HCT116 (cell line): ENCODE results near the gene KCNAB2.

Experiments used
- ELF1 ChIP-seq: IDR thresholded peaks from 2 replicates; pipeline ENCODE4 v1.6.1; 2012; ENCODE audit warnings: low read depth, borderline replicate concordance
- EZH2 ChIP-seq: fragments of 200-600 bp; sonication (generic); IDR thresholded peaks from 2 replicates; pipeline ENCODE4 v1.6.1; 2017; ENCODE audit warnings: antibody characterized with exemption, mixed run types
- EZH2phosphoT487 ChIP-seq: fragments of 200-600 bp; IDR thresholded peaks from 2 replicates; pipeline ENCODE4 v1.6.1; 2018; ENCODE audit warnings: antibody characterized with exemption, borderline replicate concordance
- POLR2A ChIP-seq: IDR thresholded peaks from 2 replicates; pipeline ENCODE4 v1.7.0; 2011; ENCODE audit warnings: borderline replicate concordance; ENCODE audit not compliant: insufficient read depth, insufficient read length; ENCODE audit errors: extremely low read depth
- POLR2AphosphoS5 ChIP-seq: IDR thresholded peaks from 2 replicates; pipeline ENCODE4 v1.6.1; 2011; ENCODE audit warnings: mild to moderate bottlenecking, low read depth, low read length, moderate library complexity
- RAD21 ChIP-seq: IDR thresholded peaks from 2 replicates; pipeline ENCODE4 v1.6.1; 2012; ENCODE audit warnings: low read depth, mild to moderate bottlenecking
- SP1 ChIP-seq: IDR thresholded peaks from 2 replicates; pipeline ENCODE4 v1.6.1; 2012; ENCODE audit warnings: low read depth
- TCF7L2 ChIP-seq: IDR thresholded peaks from 2 replicates; pipeline ENCODE4 v1.7.0; 2011; ENCODE audit warnings: borderline replicate concordance, inconsistent platforms; ENCODE audit not compliant: insufficient read depth, insufficient read length; ENCODE audit errors: extremely low read depth
- ZFX ChIP-seq: fragments of 450-650 bp; IDR thresholded peaks from 2 replicates; pipeline ENCODE4 v1.6.1; 2017
- ZNF274 ChIP-seq: fragments of 200-500 bp; sonication (Bioruptor generic); IDR thresholded peaks from 2 replicates; pipeline ENCODE4 v1.6.1; 2014; ENCODE audit warnings: mild to moderate bottlenecking, low read depth, low read length, inconsistent platforms
- TF ChIP-seq, protein P1 (sequence below), 3 experiments: fragments of 200-600 bp in 1 of 3; sonication (generic) in 1 of 3; IDR thresholded peaks in 2 of 3; conservative IDR thresholded peaks in 1 of 3; 2 replicates each; pipeline ENCODE4 v1.5.1; 2012 to 2017; ENCODE audit warnings: low read depth in 2 of 3, low read length in 2 of 3, antibody characterized with exemption in 1 of 3, borderline replicate concordance in 1 of 3, control low read depth in 1 of 3, mild to moderate bottlenecking in 1 of 3, mixed read lengths in 1 of 3, mixed run types in 1 of 3, moderate library complexity in 1 of 3; ENCODE audit not compliant: insufficient read depth in 1 of 3
- TF ChIP-seq, protein P2 (sequence below): IDR thresholded peaks from 2 replicates; pipeline ENCODE4 v1.6.1; 2012
- TF ChIP-seq, protein P3 (sequence below): IDR thresholded peaks from 2 replicates; pipeline ENCODE4 v1.6.1; 2012

DNA sequence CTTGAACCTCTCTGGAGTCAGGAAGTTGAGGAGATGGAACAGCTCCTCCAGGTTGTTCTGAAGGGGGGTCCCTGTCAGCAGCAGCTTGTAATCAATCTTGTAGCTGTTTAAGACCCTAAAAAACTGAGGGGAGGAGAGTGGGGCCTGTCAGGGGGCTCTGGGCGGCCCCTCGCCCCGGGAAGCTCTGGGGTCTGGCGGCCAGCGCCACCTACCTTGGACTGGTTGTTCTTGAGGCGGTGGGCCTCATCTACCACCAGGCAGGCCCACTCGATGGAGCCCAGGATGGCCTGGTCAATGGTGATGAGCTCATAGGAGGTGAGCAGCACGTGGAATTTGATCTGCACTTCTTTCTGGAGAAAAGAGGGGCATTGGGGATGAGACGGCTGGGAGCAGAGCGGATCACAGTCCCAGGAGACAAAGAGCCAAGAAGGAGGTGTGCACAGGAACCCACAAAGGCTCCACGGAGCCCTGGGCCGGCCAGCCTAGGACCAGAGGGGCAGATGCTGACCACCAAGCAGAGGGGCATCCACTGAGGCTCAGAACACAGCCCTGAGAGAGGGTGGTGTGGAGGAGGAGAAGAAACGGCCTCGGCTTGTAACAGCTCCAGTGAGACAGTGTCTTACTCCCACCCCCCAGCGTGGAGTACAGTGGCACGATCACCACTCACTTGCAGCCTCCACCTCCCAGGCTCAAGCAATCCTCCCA, 91.0 kb downstream of the KCNAB2 start:
- no peak for TF ChIP-seq EZH2phosphoT487
- TF ChIP-seq POLR2AphosphoS5: no peak
- TF ChIP-seq ELF1: no peak
- TF ChIP-seq RAD21: no peak
- TF ChIP-seq, protein P1, sequence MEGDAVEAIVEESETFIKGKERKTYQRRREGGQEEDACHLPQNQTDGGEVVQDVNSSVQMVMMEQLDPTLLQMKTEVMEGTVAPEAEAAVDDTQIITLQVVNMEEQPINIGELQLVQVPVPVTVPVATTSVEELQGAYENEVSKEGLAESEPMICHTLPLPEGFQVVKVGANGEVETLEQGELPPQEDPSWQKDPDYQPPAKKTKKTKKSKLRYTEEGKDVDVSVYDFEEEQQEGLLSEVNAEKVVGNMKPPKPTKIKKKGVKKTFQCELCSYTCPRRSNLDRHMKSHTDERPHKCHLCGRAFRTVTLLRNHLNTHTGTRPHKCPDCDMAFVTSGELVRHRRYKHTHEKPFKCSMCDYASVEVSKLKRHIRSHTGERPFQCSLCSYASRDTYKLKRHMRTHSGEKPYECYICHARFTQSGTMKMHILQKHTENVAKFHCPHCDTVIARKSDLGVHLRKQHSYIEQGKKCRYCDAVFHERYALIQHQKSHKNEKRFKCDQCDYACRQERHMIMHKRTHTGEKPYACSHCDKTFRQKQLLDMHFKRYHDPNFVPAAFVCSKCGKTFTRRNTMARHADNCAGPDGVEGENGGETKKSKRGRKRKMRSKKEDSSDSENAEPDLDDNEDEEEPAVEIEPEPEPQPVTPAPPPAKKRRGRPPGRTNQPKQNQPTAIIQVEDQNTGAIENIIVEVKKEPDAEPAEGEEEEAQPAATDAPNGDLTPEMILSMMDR (IDR thresholded peaks at IDR 0.05 in 2 of 3, conservative IDR thresholded peaks at IDR 0.05 in 1 of 3; ENCODE audit: borderline replicate concordance in 1 of 3, insufficient read depth in 1 of 3, low read depth in 2 of 3, low read length in 2 of 3): no peak
- no peak for TF ChIP-seq TCF7L2
- TF ChIP-seq POLR2A: no peak
- TF ChIP-seq, protein P2, sequence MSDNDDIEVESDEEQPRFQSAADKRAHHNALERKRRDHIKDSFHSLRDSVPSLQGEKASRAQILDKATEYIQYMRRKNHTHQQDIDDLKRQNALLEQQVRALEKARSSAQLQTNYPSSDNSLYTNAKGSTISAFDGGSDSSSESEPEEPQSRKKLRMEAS: no peak
- TF ChIP-seq, protein P3, sequence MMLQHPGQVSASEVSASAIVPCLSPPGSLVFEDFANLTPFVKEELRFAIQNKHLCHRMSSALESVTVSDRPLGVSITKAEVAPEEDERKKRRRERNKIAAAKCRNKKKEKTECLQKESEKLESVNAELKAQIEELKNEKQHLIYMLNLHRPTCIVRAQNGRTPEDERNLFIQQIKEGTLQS: no peak
- no peak for TF ChIP-seq ZNF274
- no peak for TF ChIP-seq ZFX
- TF ChIP-seq EZH2: no peak
- TF ChIP-seq SP1: no peak
